Germinal center (tissue), 1 donor: Measurements from ENCODE around the gene SH2D3A.
"Not testable (repeated sequence)": the region's sequence is repeated elsewhere in the genome, so short reads cannot be mapped to it uniquely, and the experiment has no call there.

Experiments used
- DNase-seq: peaks from one replicate; pipeline ENCODE4 v3.0.0; 2012; ENCODE audit warnings: mixed read lengths, low spot score

Gene SH2D3A

GRCh38 chr19:6721773-6722172, 45.5 kb downstream of the SH2D3A start:
- peak; percentile 59 for DNase-seq

GRCh38 chr19:6721138-6721474, 46.1 kb downstream of the SH2D3A start:
- no peak for DNase-seq

GRCh38 chr19:6720369-6721137, 46.7 kb downstream of the SH2D3A start, which contains the start of gene C3:
C3 (minus strand) TSS chr19:6720650; CDS start chr19:6720589, 61 bp downstream.
- DNase-seq: no peak

GRCh38 chr19:6719992-6720368, 47.3 kb downstream of the SH2D3A start:
- no peak for DNase-seq

- no peak for DNase-seq
These were observed 47.7 kb downstream of the SH2D3A start for GRCh38 chr19:6719540-6719861.

GRCh38 chr19:6718741-6719539, 48.3 kb downstream of the SH2D3A start:
- DNase-seq: peak; percentile 56

- no peak for DNase-seq
These were observed 49.0 kb downstream of the SH2D3A start for GRCh38 chr19:6718111-6718740.

- no peak for DNase-seq
These were observed 49.7 kb downstream of the SH2D3A start for GRCh38 chr19:6717441-6717971.

- no peak for DNase-seq
These were observed 50.2 kb downstream of the SH2D3A start for GRCh38 chr19:6717036-6717435.

- DNase-seq: no peak
These were observed 50.6 kb downstream of the SH2D3A start for GRCh38 chr19:6716610-6716970.

GRCh38 chr19:6714749-6715555, 52.3 kb downstream of the SH2D3A start:
- DNase-seq: no peak

GRCh38 chr19:6713773-6714692, 53.2 kb downstream of the SH2D3A start:
- DNase-seq: no peak

GRCh38 chr19:6712692-6713670, 54.3 kb downstream of the SH2D3A start:
- DNase-seq: no peak

- no peak for DNase-seq
These were observed 55.0 kb downstream of the SH2D3A start for GRCh38 chr19:6712231-6712630.

- DNase-seq: no peak
These were observed 55.6 kb downstream of the SH2D3A start for GRCh38 chr19:6711605-6712004.

GRCh38 chr19:6711078-6711361, 56.2 kb downstream of the SH2D3A start:
- DNase-seq: no peak

- DNase-seq: no peak
These were observed 56.8 kb downstream of the SH2D3A start for GRCh38 chr19:6710273-6711077.

- DNase-seq: no peak
These were observed 57.7 kb downstream of the SH2D3A start for GRCh38 chr19:6709549-6709948.

- not testable (repeated sequence) for DNase-seq
These were observed 58.3 kb downstream of the SH2D3A start for GRCh38 chr19:6708913-6709312.
